ENCODE data around the gene SPHK2.
"Not testable (repeated sequence)": the region's sequence is repeated elsewhere in the genome, so short reads cannot be mapped to it uniquely, and the experiment has no call there.

The SPHK2 gene

GRCh38 chr19:48672994-48673393, 53.7 kb downstream of the SPHK2 start, which contains the start of gene NTN5:
Gene NTN5 (minus strand): TSS chr19:48673017. CDS start chr19:48670986, 2,031 bp downstream.
- Mint-ChIP-seq H3K9me3 (peaks cover 0 to 1% of the 10 kb centered on the region in 2 donors), H3K4me1 (ENCODE audit: low read depth in 2 of 2) (peaks cover 5 to 6% of the 10 kb centered on the region in 2 donors), H3K27me3 (no peaks in the 10 kb centered on the region), H3K27ac (peak within 1 kb of the TSS in 1 of 2 donors; percentile 29), H3K36me3 (ENCODE audit: insufficient read depth) (peaks cover 15% of the 10 kb centered on the region), H3K4me3 (no peak within 1 kb of the TSS)
- ATAC-seq (replicated peaks) = no peak
- no peak for DNase-seq

GRCh38 chr19:48673436-48674100, 54.3 kb downstream of the SPHK2 start:
- Mint-ChIP-seq H3K27ac (no peak overlapping the region), H3K9me3 (peaks cover 0 to 1% of the 10 kb centered on the region in 2 donors), H3K4me3 (no peak overlapping the region), H3K36me3 (ENCODE audit: insufficient read depth) (peaks cover 12% of the 10 kb centered on the region), H3K4me1 (ENCODE audit: low read depth in 2 of 2) (peaks cover 5 to 6% of the 10 kb centered on the region in 2 donors), H3K27me3 (no peaks in the 10 kb centered on the region)
- DNase-seq = no peak
- no peak for ATAC-seq (replicated peaks)

GRCh38 chr19:48674216-48674809, 55.0 kb downstream of the SPHK2 start:
- H3K27me3 Mint-ChIP-seq = no peaks in the 10 kb centered on the region
- H3K4me1 Mint-ChIP-seq (ENCODE audit: low read depth in 2 of 2) = peaks cover 5 to 6% of the 10 kb centered on the region in 2 donors
- no peak overlapping the region for H3K27ac Mint-ChIP-seq
- H3K36me3 Mint-ChIP-seq (ENCODE audit: insufficient read depth) = peaks cover 7% of the 10 kb centered on the region
- ATAC-seq (replicated peaks) (no peak), DNase-seq (no peak)
- H3K4me3 Mint-ChIP-seq = no peak overlapping the region
- no peaks in the 10 kb centered on the region for H3K9me3 Mint-ChIP-seq

- no peaks in the 10 kb centered on the region for H3K27me3 Mint-ChIP-seq
- H3K36me3 Mint-ChIP-seq (ENCODE audit: insufficient read depth) = no peaks in the 10 kb centered on the region
- peak overlapping the region in 1 of 2 donors; percentile 33 for H3K4me3 Mint-ChIP-seq
- peak overlapping the region in 1 of 2 donors; percentile 60 for H3K27ac Mint-ChIP-seq
- peaks cover 5 to 6% of the 10 kb centered on the region in 2 donors for H3K4me1 Mint-ChIP-seq (ENCODE audit: low read depth in 2 of 2)
- H3K9me3 Mint-ChIP-seq = no peaks in the 10 kb centered on the region
- DNase-seq (peak; percentile 75 to 76 (median 75)), ATAC-seq (replicated peaks) (peak; percentile 96)
Measured at GRCh38 chr19:48674921-48675824, 55.9 kb downstream of the SPHK2 start.

- Mint-ChIP-seq H3K4me3 (no peak overlapping the region), H3K4me1 (ENCODE audit: low read depth in 2 of 2) (peaks cover 5 to 6% of the 10 kb centered on the region in 2 donors), H3K27ac (no peak overlapping the region), H3K9me3 (no peaks in the 10 kb centered on the region), H3K27me3 (no peaks in the 10 kb centered on the region), H3K36me3 (ENCODE audit: insufficient read depth) (no peaks in the 10 kb centered on the region)
- no peak for DNase-seq
- no peak for ATAC-seq (replicated peaks)
Measured at GRCh38 chr19:48676487-48676886, 57.2 kb downstream of the SPHK2 start.

- no peak overlapping the region for H3K27ac Mint-ChIP-seq
Measured at GRCh38 chr19:48676887-48677286, 57.6 kb downstream of the SPHK2 start.

GRCh38 chr19:48678201-48678600, 58.9 kb downstream of the SPHK2 start:
- H3K36me3 Mint-ChIP-seq (ENCODE audit: insufficient read depth) = no peaks in the 10 kb centered on the region
- H3K27me3 Mint-ChIP-seq = no peaks in the 10 kb centered on the region
- no peak overlapping the region for H3K27ac Mint-ChIP-seq
- ATAC-seq (replicated peaks) (no peak), DNase-seq (no peak)
- peaks cover 5 to 6% of the 10 kb centered on the region in 2 donors for H3K4me1 Mint-ChIP-seq (ENCODE audit: low read depth in 2 of 2)
- no peak overlapping the region for H3K4me3 Mint-ChIP-seq
- H3K9me3 Mint-ChIP-seq = no peaks in the 10 kb centered on the region

More at GRCh38 chr19:48676887-48677286, 57.6 kb downstream of the SPHK2 start:
- ATAC-seq (replicated peaks) = no peak
- Mint-ChIP-seq H3K36me3 (ENCODE audit: insufficient read depth) (no peaks in the 10 kb centered on the region), H3K27me3 (no peaks in the 10 kb centered on the region), H3K9me3 (no peaks in the 10 kb centered on the region), H3K4me3 (no peak overlapping the region), H3K4me1 (ENCODE audit: low read depth in 2 of 2) (peaks cover 5 to 6% of the 10 kb centered on the region in 2 donors)
- no peak for DNase-seq

GRCh38 chr19:48680006-48680405, 60.7 kb downstream of the SPHK2 start:
- not testable (repeated sequence) for ATAC-seq (replicated peaks); H3K4me1 Mint-ChIP-seq (ENCODE audit: low read depth in 2 of 2); H3K27ac Mint-ChIP-seq; H3K4me3 Mint-ChIP-seq; H3K9me3 Mint-ChIP-seq; H3K36me3 Mint-ChIP-seq (ENCODE audit: insufficient read depth); H3K27me3 Mint-ChIP-seq; DNase-seq

Measured in effector memory CD8-positive, alpha-beta T cell (primary cell).